Measurements from ENCODE around the gene TJP2. TPM values are rescaled to one million over a fixed set of nuclear protein-coding genes. Genes with fewer than 3 reads are reported as not detected.

The TJP2 gene
- 1.2 and 3.1 TPM in 2 replicates for polyA plus RNA-seq
- polyA minus RNA-seq: 3.4 and 4.6 TPM in 2 replicates

- TF ChIP-seq, protein P1, sequence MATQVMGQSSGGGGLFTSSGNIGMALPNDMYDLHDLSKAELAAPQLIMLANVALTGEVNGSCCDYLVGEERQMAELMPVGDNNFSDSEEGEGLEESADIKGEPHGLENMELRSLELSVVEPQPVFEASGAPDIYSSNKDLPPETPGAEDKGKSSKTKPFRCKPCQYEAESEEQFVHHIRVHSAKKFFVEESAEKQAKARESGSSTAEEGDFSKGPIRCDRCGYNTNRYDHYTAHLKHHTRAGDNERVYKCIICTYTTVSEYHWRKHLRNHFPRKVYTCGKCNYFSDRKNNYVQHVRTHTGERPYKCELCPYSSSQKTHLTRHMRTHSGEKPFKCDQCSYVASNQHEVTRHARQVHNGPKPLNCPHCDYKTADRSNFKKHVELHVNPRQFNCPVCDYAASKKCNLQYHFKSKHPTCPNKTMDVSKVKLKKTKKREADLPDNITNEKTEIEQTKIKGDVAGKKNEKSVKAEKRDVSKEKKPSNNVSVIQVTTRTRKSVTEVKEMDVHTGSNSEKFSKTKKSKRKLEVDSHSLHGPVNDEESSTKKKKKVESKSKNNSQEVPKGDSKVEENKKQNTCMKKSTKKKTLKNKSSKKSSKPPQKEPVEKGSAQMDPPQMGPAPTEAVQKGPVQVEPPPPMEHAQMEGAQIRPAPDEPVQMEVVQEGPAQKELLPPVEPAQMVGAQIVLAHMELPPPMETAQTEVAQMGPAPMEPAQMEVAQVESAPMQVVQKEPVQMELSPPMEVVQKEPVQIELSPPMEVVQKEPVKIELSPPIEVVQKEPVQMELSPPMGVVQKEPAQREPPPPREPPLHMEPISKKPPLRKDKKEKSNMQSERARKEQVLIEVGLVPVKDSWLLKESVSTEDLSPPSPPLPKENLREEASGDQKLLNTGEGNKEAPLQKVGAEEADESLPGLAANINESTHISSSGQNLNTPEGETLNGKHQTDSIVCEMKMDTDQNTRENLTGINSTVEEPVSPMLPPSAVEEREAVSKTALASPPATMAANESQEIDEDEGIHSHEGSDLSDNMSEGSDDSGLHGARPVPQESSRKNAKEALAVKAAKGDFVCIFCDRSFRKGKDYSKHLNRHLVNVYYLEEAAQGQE (IDR thresholded peaks at IDR 0.05; ENCODE audit: borderline replicate concordance): no peak
- TF ChIP-seq MXI1 (conservative IDR thresholded peaks at IDR 0.05; ENCODE audit: poor library complexity, severe bottlenecking) (peak; percentile 74), EZH2 (IDR thresholded peaks at IDR 0.05; ENCODE audit: borderline replicate concordance, insufficient read depth, low read length, poor library complexity, severe bottlenecking) (no peak)
- Histone ChIP-seq H3K36me3 (ENCODE audit: insufficient read depth, low read length) (no peaks in the 10 kb centered on the region), H3K4me3 (ENCODE audit: low read length) (peak within 1 kb of the TSS; percentile 85), H3F3A (ENCODE audit: insufficient read depth, low read length, poor library complexity, severe bottlenecking) (no peaks in the 10 kb centered on the region), H2AFZ (ENCODE audit: low read depth, low read length) (no peak within 1 kb of the TSS), H3K79me2 (replicated peaks; ENCODE audit: insufficient read depth, low read length) (no peaks in the 10 kb centered on the region), H3K27me3 (ENCODE audit: insufficient read depth, low read depth, low read length) (peaks cover 37% of the 10 kb centered on the region), H3K4me2 (ENCODE audit: low read length) (peak within 1 kb of the TSS; percentile 71), H3K9ac (ENCODE audit: low read length) (peak within 1 kb of the TSS; percentile 45), H4K20me1 (ENCODE audit: insufficient read depth) (no peaks in the 10 kb centered on the region), H3K27ac (ENCODE audit: low read length) (no peak within 1 kb of the TSS), H3K9me3 (ENCODE audit: low read length) (no peaks in the 10 kb centered on the region), H3K9me2 (ENCODE audit: insufficient read depth, low read length) (no peaks in the 10 kb centered on the region)
These were observed at the start of gene TJP2 for GRCh38 chr9:69173891-69174615. TSS of gene TJP2 (plus strand) at chr9:69174277. CDS start at chr9:69174373, 96 bp downstream.

DNA sequence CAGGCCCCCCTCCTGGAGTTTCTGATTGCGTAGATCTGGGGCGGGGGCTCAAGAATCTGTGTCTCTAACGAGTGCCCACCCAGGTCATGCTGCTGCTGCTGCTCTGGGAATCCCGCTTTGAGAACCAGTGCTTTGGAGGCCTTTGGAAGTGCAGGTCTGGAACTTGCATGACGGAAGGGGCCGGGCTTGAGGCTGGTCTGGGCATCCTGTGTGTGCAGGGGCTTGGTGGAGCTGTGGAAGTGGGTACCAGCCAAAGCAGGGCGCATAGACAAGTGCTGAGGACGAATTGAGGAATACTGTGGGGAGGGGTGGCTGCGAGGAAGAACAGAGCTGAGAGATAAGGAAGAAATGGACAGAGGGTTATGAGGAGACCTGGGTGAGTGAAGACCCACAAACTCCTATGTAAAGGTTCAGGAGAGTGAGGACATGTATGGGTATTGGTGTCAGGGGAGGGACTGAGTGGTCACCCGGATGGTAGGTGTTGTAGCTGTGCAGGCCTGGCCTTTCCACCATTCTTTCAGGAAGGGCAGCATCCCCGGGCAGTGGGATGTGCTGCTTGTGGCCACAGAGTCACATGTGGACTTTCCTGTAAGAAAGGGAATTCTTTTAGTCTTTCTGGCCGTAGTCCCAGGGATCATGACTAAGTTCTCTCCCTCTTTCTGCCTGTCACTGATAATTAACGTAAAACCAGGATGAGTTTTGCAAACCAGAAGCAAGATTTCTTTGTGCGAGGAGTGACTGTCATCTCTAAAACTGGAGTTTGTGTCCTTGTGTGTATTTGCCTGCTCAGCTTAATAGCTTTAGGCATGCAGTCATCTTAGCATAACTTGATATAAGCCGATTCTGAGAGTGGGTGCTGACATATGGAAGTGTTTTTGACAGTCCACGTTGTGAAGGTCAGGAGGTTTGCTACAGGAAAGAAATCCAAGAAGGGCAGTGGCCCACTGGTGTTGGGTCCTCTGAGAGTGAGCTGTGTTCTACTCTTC is 43.3 kb upstream of the TJP2 start:
- Histone ChIP-seq H2AFZ (ENCODE audit: low read depth, low read length) (no peak overlapping the region), H3K4me2 (ENCODE audit: low read length) (no peak overlapping the region), H3K79me2 (replicated peaks; ENCODE audit: insufficient read depth, low read length) (no peaks in the 10 kb centered on the region), H3K36me3 (ENCODE audit: insufficient read depth, low read length) (no peaks in the 10 kb centered on the region), H3K27ac (ENCODE audit: low read length) (no peak overlapping the region), H3K27me3 (ENCODE audit: insufficient read depth, low read depth, low read length) (no peaks in the 10 kb centered on the region), H4K20me1 (ENCODE audit: insufficient read depth) (no peaks in the 10 kb centered on the region), H3K9ac (ENCODE audit: low read length) (no peak overlapping the region), H3F3A (ENCODE audit: insufficient read depth, low read length, poor library complexity, severe bottlenecking) (no peaks in the 10 kb centered on the region), H3K9me2 (ENCODE audit: insufficient read depth, low read length) (no peaks in the 10 kb centered on the region), H3K9me3 (ENCODE audit: low read length) (no peaks in the 10 kb centered on the region), H3K4me3 (ENCODE audit: low read length) (no peak overlapping the region)
- TF ChIP-seq TAF1 (IDR thresholded peaks at IDR 0.05; ENCODE audit: low read depth): no peak
- TF ChIP-seq POLR2AphosphoS5 (IDR thresholded peaks at IDR 0.05): no peak
- TF ChIP-seq SMC3 (conservative IDR thresholded peaks at IDR 0.05; ENCODE audit: poor library complexity): no peak
- no peak for TF ChIP-seq EZH2 (IDR thresholded peaks at IDR 0.05; ENCODE audit: borderline replicate concordance, insufficient read depth, low read length, poor library complexity, severe bottlenecking)
- TF ChIP-seq CTCF (IDR thresholded peaks at IDR 0.05; ENCODE audit: poor library complexity, severe bottlenecking): no peak
- TF ChIP-seq EP300 (conservative IDR thresholded peaks at IDR 0.05; ENCODE audit: poor library complexity, severe bottlenecking): no peak
- TF ChIP-seq, protein P1 (IDR thresholded peaks at IDR 0.05; ENCODE audit: borderline replicate concordance): no peak
- no peak for TF ChIP-seq MXI1 (conservative IDR thresholded peaks at IDR 0.05; ENCODE audit: poor library complexity, severe bottlenecking)
- TF ChIP-seq RAD21 (conservative IDR thresholded peaks at IDR 0.05): no peak

All from neural cell (in vitro differentiated cells).